ENCODE results near the gene ZNF397. TPM values are rescaled to one million over a fixed set of nuclear protein-coding genes. Genes with fewer than 3 reads are reported as not detected.

The ZNF397 gene
- total and polyA plus RNA-seq, 2 donors from 2014 or later = 15.5 to 28.6 TPM

GRCh38 chr18:35220424-35220823, 20.4 kb upstream of the ZNF397 start:
- H3K27ac ChIP-seq (ENCODE audit: low read depth in 2 of 2, low read length in 2 of 2) = no peak overlapping the region
- H3K9ac ChIP-seq (ENCODE audit: low read length in 3 of 3) = no peak overlapping the region
- FAIRE-seq (no peak), DNase-seq (no peak)
- no peak overlapping the region for H3K4me3 ChIP-seq (ENCODE audit: low read length in 3 of 3)
- no peaks in the 10 kb centered on the region for H3K4me1 ChIP-seq (ENCODE audit: control insufficient read depth in 2 of 3, insufficient read depth in 2 of 3, low read depth in 1 of 3, low read length in 3 of 3)
- no peaks in the 10 kb centered on the region for H3K27me3 ChIP-seq (ENCODE audit: control insufficient read depth, insufficient read depth, low read length)
- H3K9me3 ChIP-seq (ENCODE audit: control insufficient read depth in 2 of 3, insufficient read depth in 1 of 3, low read length in 3 of 3) = no peaks in the 10 kb centered on the region
- H3K36me3 ChIP-seq (ENCODE audit: control insufficient read depth in 2 of 3, insufficient read depth in 3 of 3, low read length in 3 of 3) = no peaks in the 10 kb centered on the region
- TF ChIP-seq, protein P1, sequence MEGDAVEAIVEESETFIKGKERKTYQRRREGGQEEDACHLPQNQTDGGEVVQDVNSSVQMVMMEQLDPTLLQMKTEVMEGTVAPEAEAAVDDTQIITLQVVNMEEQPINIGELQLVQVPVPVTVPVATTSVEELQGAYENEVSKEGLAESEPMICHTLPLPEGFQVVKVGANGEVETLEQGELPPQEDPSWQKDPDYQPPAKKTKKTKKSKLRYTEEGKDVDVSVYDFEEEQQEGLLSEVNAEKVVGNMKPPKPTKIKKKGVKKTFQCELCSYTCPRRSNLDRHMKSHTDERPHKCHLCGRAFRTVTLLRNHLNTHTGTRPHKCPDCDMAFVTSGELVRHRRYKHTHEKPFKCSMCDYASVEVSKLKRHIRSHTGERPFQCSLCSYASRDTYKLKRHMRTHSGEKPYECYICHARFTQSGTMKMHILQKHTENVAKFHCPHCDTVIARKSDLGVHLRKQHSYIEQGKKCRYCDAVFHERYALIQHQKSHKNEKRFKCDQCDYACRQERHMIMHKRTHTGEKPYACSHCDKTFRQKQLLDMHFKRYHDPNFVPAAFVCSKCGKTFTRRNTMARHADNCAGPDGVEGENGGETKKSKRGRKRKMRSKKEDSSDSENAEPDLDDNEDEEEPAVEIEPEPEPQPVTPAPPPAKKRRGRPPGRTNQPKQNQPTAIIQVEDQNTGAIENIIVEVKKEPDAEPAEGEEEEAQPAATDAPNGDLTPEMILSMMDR (IDR thresholded peaks at IDR 0.05; ENCODE audit: borderline replicate concordance, extremely low read depth, insufficient read depth) = no peak
- intact Hi-C loops (cut with DNase I) = no loop called here

- no peak for FAIRE-seq
- Histone ChIP-seq H3K9ac (ENCODE audit: low read length in 3 of 3) (no peak overlapping the region), H3K4me3 (ENCODE audit: low read length in 3 of 3) (no peak overlapping the region), H3K4me1 (ENCODE audit: control insufficient read depth in 2 of 3, insufficient read depth in 2 of 3, low read depth in 1 of 3, low read length in 3 of 3) (no peaks in the 10 kb centered on the region), H3K9me3 (ENCODE audit: control insufficient read depth in 2 of 3, insufficient read depth in 1 of 3, low read length in 3 of 3) (no peaks in the 10 kb centered on the region), H3K27ac (ENCODE audit: low read depth in 2 of 2, low read length in 2 of 2) (no peak overlapping the region), H3K27me3 (ENCODE audit: control insufficient read depth, insufficient read depth, low read length) (no peaks in the 10 kb centered on the region), H3K36me3 (ENCODE audit: control insufficient read depth in 2 of 3, insufficient read depth in 3 of 3, low read length in 3 of 3) (no peaks in the 10 kb centered on the region)
- TF ChIP-seq, protein P1 (IDR thresholded peaks at IDR 0.05; ENCODE audit: borderline replicate concordance, extremely low read depth, insufficient read depth) = no peak
- intact Hi-C loops (cut with DNase I) = no loop called here
- DNase-seq = no peak
Measured at GRCh38 chr18:35223797-35224196, 17.0 kb upstream of the ZNF397 start.

- DNase-seq (no peak), FAIRE-seq (no peak)
- no peak overlapping the region for H3K27ac ChIP-seq (ENCODE audit: low read depth in 2 of 2, low read length in 2 of 2)
- no peaks in the 10 kb centered on the region for H3K9me3 ChIP-seq (ENCODE audit: control insufficient read depth in 2 of 3, insufficient read depth in 1 of 3, low read length in 3 of 3)
- no peak overlapping the region for H3K9ac ChIP-seq (ENCODE audit: low read length in 3 of 3)
- TF ChIP-seq, protein P1 (IDR thresholded peaks at IDR 0.05; ENCODE audit: borderline replicate concordance, extremely low read depth, insufficient read depth) = no peak
- H3K4me3 ChIP-seq (ENCODE audit: low read length in 3 of 3) = no peak overlapping the region
- intact Hi-C loops (cut with DNase I) = no loop called here
- no peaks in the 10 kb centered on the region for H3K27me3 ChIP-seq (ENCODE audit: control insufficient read depth, insufficient read depth, low read length)
- H3K36me3 ChIP-seq (ENCODE audit: control insufficient read depth in 2 of 3, insufficient read depth in 3 of 3, low read length in 3 of 3) = no peaks in the 10 kb centered on the region
- H3K4me1 ChIP-seq (ENCODE audit: control insufficient read depth in 2 of 3, insufficient read depth in 2 of 3, low read depth in 1 of 3, low read length in 3 of 3) = no peaks in the 10 kb centered on the region
Measured at GRCh38 chr18:35227254-35227653, 13.6 kb upstream of the ZNF397 start.

DNA sequence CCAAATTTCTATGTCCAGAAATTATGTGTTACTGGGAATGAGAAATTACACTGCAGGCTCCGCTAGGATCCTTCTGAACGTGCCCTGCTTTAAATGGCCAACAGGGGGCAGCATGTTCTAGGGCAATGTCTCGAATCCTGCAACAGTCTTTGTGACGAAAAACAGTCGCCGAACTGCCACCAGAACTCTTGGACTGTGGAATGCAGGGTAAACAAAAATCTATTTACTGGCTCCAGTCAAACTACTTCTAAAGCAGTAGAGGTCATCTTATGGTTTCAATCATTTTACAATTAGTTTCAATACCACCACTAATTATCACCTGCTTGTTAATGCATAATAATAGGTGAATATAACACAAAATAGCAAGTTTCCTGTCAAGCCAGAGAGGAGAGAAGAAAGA, 9.8 kb upstream of the ZNF397 start:
- no peaks in the 10 kb centered on the region for H3K27me3 ChIP-seq (ENCODE audit: control insufficient read depth, insufficient read depth, low read length)
- intact Hi-C loops (cut with DNase I) = loop anchor here (10.0 kb wide), 1 partner anchor 124 kb away; no protein-coding TSS in a partner anchor
- H3K36me3 ChIP-seq (ENCODE audit: control insufficient read depth in 2 of 3, insufficient read depth in 3 of 3, low read length in 3 of 3) = no peaks in the 10 kb centered on the region
- H3K9me3 ChIP-seq (ENCODE audit: control insufficient read depth in 2 of 3, insufficient read depth in 1 of 3, low read length in 3 of 3) = no peaks in the 10 kb centered on the region
- no peak overlapping the region for H3K27ac ChIP-seq (ENCODE audit: low read depth in 2 of 2, low read length in 2 of 2)
- no peaks in the 10 kb centered on the region for H3K4me1 ChIP-seq (ENCODE audit: control insufficient read depth in 2 of 3, insufficient read depth in 2 of 3, low read depth in 1 of 3, low read length in 3 of 3)
- DNase-seq (peak; percentile 64 to 93 (median 84)), FAIRE-seq (peak; percentile 95)
- peak overlapping the region in 2 of 3 donors; percentile 20 to 77 for H3K9ac ChIP-seq (ENCODE audit: low read length in 3 of 3)
- H3K4me3 ChIP-seq (ENCODE audit: low read length in 3 of 3) = peak overlapping the region in 2 of 3 donors; percentile 21 to 61
- TF ChIP-seq, protein P1 (IDR thresholded peaks at IDR 0.05; ENCODE audit: borderline replicate concordance, extremely low read depth, insufficient read depth) = peak; percentile 93
